GM12878 (cell line): ENCODE measurements around the gene STXBP2.

Experiments
- CEBPB ChIP-seq, 2 experiments: fragments of 150-350 bp in 1 of 2; IDR thresholded peaks; 2 replicates each; pipeline ENCODE4 v1.6.1; 2012 to 2014; ENCODE audit warnings: low read depth in 2 of 2, low read length in 2 of 2, borderline replicate concordance in 1 of 2, inconsistent platforms in 1 of 2
- CEBPZ ChIP-seq: fragments of 150-350 bp; IDR thresholded peaks from 2 replicates; pipeline ENCODE4 v1.6.1; 2016; ENCODE audit warnings: low read depth, low read length
- CTCF ChIP-seq, 3 experiments: IDR thresholded peaks in 2 of 3; conservative IDR thresholded peaks in 1 of 3; 2 replicates each; pipeline ENCODE4 v1.5.1; 2011; ENCODE audit warnings: low read depth in 3 of 3, low read length in 3 of 3, mild to moderate bottlenecking in 3 of 3, control low read depth in 2 of 3, moderate library complexity in 2 of 3, inconsistent platforms in 1 of 3, mixed read lengths in 1 of 3; ENCODE audit not compliant: control insufficient read depth in 2 of 3, insufficient read depth in 1 of 3; ENCODE audit errors: extremely low read depth in 1 of 3
- EP300 ChIP-seq, 2 experiments: fragments of 150-350 bp in 1 of 2; IDR thresholded peaks; 2 replicates each; pipeline ENCODE4 v1.6.1; 2011 to 2012; ENCODE audit warnings: low read depth in 2 of 2, low read length in 2 of 2, borderline replicate concordance in 1 of 2, improper control_type of control experiment in 1 of 2, inconsistent platforms in 1 of 2; ENCODE audit not compliant: control insufficient read depth in 1 of 2
- LARP7 ChIP-seq: fragments of 450-650 bp; IDR thresholded peaks from 2 replicates; pipeline ENCODE4 v1.6.1; 2017; ENCODE audit warnings: mild to moderate bottlenecking
- REST ChIP-seq: IDR thresholded peaks from 2 replicates; pipeline ENCODE4 v1.6.1; 2012; ENCODE audit warnings: mild to moderate bottlenecking, low read depth, low read length
- SP1 ChIP-seq: IDR thresholded peaks from one replicate; pipeline ENCODE4 v1.6.1; 2011; ENCODE audit warnings: low read depth, low read length
- TAF1 ChIP-seq: IDR thresholded peaks from 2 replicates; pipeline ENCODE4 v1.6.1; 2011; ENCODE audit warnings: mild to moderate bottlenecking, low read depth, low read length, borderline replicate concordance

GRCh38 chr19:7617735-7618134, 19.2 kb upstream of the STXBP2 start:
- TF ChIP-seq CTCF (IDR thresholded peaks at IDR 0.05 in 2 of 3, conservative IDR thresholded peaks at IDR 0.05 in 1 of 3; ENCODE audit: control insufficient read depth in 2 of 3, extremely low read depth in 1 of 3, insufficient read depth in 1 of 3, low read depth in 3 of 3, low read length in 3 of 3), result no peak
- TF ChIP-seq EP300 (IDR thresholded peaks at IDR 0.05; ENCODE audit: borderline replicate concordance in 1 of 2, control insufficient read depth in 1 of 2, low read depth in 2 of 2, low read length in 2 of 2), result no peak
- no peak for TF ChIP-seq CEBPB (IDR thresholded peaks at IDR 0.05; ENCODE audit: borderline replicate concordance in 1 of 2, low read depth in 2 of 2, low read length in 2 of 2)
- TF ChIP-seq LARP7, result no peak
- TF ChIP-seq TAF1, result no peak
- no peak for TF ChIP-seq REST
- TF ChIP-seq SP1, result no peak
- TF ChIP-seq CEBPZ, result no peak
